Large intestine (tissue), 3 donors: Measurements from ENCODE around the gene RNASE8. TPM values are rescaled to one million over a fixed set of nuclear protein-coding genes. Genes with fewer than 3 reads are reported as not detected.
A peak's percentile ranks its signal among the peaks of the same experiment; 100 is the strongest.

Experiments
- DNase-seq, 2 donors: peaks; one replicate each; pipeline versions ENCODE4 v3.0.0 to v3.0.0-alpha.2; 2013
- H3K27ac ChIP-seq: one replicate; pipeline ENCODE4 v1.5.1; 2013; ENCODE audit warnings: low read length
- H3K27me3 ChIP-seq: 2 replicates; pipeline ENCODE4 v1.6.1; 2013; ENCODE audit warnings: low read length; ENCODE audit not compliant: control insufficient read depth, insufficient read depth
- H3K36me3 ChIP-seq: 2 replicates; pipeline ENCODE4 v1.6.1; 2013; ENCODE audit warnings: low read length; ENCODE audit not compliant: control insufficient read depth, insufficient read depth
- H3K4me1 ChIP-seq: one replicate; pipeline ENCODE4 v1.6.1; 2013; ENCODE audit warnings: low read length; ENCODE audit not compliant: control insufficient read depth, insufficient read depth
- H3K4me3 ChIP-seq: one replicate; pipeline ENCODE4 v1.5.1; 2013; ENCODE audit warnings: low read length
- H3K9me3 ChIP-seq: one replicate; pipeline ENCODE4 v1.6.1; 2013; ENCODE audit warnings: mild to moderate bottlenecking, low read depth, low read length, moderate library complexity; ENCODE audit not compliant: control insufficient read depth
- WGBS: methylation state at CpG from one replicate; pipeline ENCODE4 v1.1.5; 2013; ENCODE audit warnings: low lambda C conversion rate; ENCODE audit not compliant: insufficient coverage; 5-methylcytosine and 5-hydroxymethylcytosine counted together
- polyA plus RNA-seq: library from polyadenylated mRNA; unstranded; fragments of 120-200 nt; gene quantifications from one replicate; pipeline ENCODE4 v1.2.1, GENCODE V29; 2013

Gene RNASE8
- polyA plus RNA-seq, 1 donor, result not detected

DNA sequence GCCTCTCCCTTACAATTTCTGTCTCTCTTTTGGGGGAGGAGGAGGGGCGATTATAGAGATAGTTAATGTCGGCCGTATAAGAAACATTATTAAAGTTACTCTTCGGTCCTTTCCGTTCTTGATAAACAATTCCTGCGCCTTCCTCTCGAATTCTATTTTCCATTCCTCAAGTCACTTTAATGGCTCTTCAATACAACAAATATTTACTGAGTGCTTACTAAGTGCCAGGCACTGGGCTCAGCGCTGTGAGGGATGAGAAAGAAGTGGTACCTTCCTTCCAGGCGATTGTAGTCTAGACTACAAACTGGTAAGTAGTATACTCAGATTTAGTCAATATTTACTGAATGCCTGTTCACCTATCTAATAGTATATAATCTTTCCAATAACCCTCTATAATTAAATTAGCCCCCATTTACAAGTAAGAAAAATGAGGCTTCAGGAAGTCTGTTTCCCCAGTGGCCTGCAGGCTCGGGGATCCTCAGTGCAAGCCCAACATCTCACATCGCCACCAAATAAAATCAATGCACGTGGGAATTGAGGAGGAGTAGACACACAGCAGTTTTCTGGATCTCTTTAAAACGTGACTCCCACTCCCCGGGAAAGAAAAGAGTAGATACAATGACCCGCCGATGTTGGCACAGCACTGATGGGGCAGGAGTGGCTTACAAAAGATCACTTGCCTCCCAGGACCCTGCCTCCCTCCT lies 41.4 kb downstream of the RNASE8 start:
- peak overlapping the region; percentile 98 for H3K27ac ChIP-seq

DNA sequence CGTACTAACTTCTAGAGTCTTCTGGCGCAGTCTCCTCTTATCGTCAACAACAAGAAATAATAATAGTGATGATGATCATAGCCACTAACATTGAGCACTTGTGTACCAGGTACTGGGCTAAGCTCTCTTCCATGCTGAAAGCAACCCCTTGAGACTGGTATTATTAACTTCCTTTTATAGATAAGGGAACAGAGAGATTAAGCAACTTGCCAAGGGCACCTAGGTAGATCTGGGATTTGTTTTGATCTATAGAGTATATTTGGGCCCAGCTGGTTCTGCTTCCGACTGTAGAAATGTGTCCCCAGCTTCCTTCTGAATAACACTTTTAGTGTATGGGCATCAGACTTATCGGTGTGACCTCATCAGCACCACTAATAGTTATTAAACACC lies 42.0 kb downstream of the RNASE8 start:
- H3K36me3 ChIP-seq, result no peaks in the 10 kb centered on the region
- peaks cover 54% of the 10 kb centered on the region for H3K4me1 ChIP-seq
- no CpG with 5 or more reads among the region's 5 CpGs for WGBS
- no peaks in the 10 kb centered on the region for H3K27me3 ChIP-seq
- H3K27ac ChIP-seq, result peak overlapping the region; percentile 98
- peak overlapping the region; percentile 66 for H3K4me3 ChIP-seq
- peak in 1 of 2 donors; percentile 42 for DNase-seq
- no peaks in the 10 kb centered on the region for H3K9me3 ChIP-seq

More for the DNA sequence above, 41.4 kb downstream of the RNASE8 start:
- WGBS, result 0% methylated on average over 4 of the region's 16 CpGs
- Histone ChIP-seq H3K27me3 (no peaks in the 10 kb centered on the region), H3K36me3 (no peaks in the 10 kb centered on the region), H3K4me1 (peaks cover 57% of the 10 kb centered on the region), H3K4me3 (peak overlapping the region; percentile 66), H3K9me3 (no peaks in the 10 kb centered on the region)
- DNase-seq, result no peak

DNA sequence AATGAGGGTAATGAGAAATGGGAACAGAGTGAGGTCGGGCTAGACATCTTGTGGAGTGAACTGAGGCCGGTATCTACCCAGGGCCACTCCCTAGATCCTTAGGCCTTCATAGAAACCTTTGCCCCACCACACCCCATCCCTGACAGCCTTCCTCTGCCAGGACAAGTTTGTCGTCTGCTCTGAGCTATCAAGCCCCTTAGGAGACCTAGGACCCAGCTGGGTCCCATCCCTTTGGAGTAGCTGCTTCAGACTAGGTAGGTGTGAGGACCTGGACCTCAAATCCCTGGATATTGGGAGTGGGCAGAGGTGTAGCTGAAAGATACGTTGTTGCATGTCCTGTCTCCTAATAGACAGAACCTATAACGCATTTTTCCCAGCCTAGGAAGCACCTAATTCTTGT lies 43.3 kb downstream of the RNASE8 start, which contains the start of gene TMEM253:
TMEM253 (plus strand) TSS at position 136 of the 400 bp plus-strand sequence. CDS start 278 bp downstream, outside the sequence.
- Histone ChIP-seq H3K27ac (peak within 1 kb of the TSS; percentile 98), H3K36me3 (no peaks in the 10 kb centered on the region), H3K4me3 (peak within 1 kb of the TSS; percentile 40), H3K27me3 (no peaks in the 10 kb centered on the region), H3K9me3 (no peaks in the 10 kb centered on the region), H3K4me1 (peaks cover 67% of the 10 kb centered on the region)
- peak; percentile 88 to 92 for DNase-seq
- WGBS, result no CpG with 5 or more reads among the region's 5 CpGs

DNA sequence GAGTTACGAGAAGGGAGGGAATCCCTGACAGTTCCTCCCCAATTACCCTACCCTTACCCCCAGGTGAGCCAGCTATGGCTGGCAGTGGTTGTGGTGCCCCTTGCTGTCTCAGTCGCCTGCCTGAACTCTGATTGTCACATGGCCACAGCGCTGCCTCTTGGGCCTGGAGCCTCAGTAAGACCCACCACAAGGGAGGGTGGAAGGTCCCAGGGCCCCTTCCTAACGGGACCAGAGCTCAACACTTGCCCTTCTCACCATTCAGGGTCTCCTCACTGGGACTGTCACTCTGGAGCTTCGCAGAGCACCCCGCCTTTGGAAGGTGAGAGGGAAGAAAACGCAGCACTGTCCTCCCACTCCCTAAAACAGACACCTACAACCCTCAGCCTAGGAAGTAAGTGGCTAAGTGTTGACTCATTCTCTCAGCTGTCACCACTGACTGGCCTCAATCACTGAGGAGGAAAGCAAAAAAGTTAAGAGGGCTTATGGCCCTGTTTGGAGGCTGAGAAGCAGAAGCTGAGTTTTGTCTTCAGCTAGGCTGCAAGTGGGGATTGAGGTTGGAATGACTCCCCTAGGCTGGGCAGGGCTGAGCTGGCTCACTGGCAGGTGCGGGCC lies 44.3 kb downstream of the RNASE8 start:
- Histone ChIP-seq H3K27me3 (no peaks in the 10 kb centered on the region), H3K27ac (peak overlapping the region; percentile 98), H3K4me1 (peaks cover 68% of the 10 kb centered on the region), H3K36me3 (no peaks in the 10 kb centered on the region), H3K4me3 (peak overlapping the region; percentile 40), H3K9me3 (no peaks in the 10 kb centered on the region)
- WGBS, result no CpG with 5 or more reads among the region's 8 CpGs
- DNase-seq, result peak in 1 of 2 donors; percentile 49

DNA sequence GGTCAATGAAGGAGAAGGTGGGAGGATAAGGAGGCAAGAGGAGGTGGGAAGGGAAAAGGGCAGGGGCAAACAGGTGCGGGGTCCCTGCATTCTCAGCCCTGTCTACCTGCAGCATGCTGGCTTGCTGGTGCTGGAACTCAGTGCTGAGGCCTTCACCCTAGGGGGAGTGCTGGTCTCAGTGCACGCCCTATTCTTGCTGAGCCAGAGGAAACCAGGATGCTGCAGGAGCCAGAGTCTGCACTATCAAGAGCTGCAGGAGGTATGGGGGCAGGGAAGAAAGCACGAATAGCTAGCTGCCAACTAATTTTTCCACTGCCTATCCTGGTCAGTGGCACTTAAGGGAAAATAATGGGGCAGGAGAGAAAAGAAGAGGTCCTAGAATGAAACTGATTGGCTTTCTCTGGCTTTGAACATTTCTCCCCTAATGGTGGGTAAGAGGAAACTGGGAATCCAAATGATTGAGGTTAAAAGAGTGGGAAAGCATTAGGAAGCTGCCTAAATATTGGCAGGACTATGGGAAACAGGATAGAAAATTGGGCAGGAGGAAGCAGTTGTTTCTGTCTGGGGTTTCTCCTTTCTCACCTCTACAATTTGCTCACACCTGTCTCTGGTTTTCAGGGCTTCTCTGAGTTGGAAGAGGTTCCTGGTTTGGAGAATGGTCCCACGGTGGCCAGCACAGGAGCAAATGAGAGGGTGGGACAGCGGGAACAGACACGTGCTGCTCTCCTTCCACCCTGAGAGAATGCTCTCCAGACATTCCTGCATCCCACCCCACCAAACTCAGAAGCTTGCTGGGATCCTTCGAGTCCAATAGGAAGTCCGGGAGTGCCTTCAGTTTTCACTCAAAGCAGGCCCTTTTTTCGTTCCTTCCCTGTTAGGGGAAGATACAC lies 45.1 kb downstream of the RNASE8 start:
- Histone ChIP-seq H3K27me3 (no peaks in the 10 kb centered on the region), H3K27ac (peak overlapping the region; percentile 98), H3K4me3 (peak overlapping the region; percentile 63), H3K36me3 (no peaks in the 10 kb centered on the region), H3K9me3 (no peaks in the 10 kb centered on the region), H3K4me1 (peaks cover 70% of the 10 kb centered on the region)
- DNase-seq, result peak; percentile 78 to 81
- 17% methylated on average over 1 of the region's 9 CpGs for WGBS

DNA sequence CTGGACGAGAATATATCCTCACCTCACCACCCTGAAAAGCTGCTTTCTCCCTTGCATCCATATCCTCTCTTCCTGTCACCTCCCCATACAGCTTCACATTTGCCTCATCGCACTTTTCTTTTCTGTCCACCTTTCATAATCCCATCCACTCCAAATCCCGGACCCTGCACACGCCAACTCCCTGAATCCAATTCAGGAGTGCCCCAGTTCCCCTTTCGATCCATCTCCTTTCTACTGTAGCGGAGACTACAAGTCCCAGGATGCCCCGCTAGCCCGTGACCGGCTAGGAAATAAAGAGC lies 45.7 kb downstream of the RNASE8 start:
- DNase-seq, result no peak
- Histone ChIP-seq H3K9me3 (no peaks in the 10 kb centered on the region), H3K4me3 (peak overlapping the region; percentile 63), H3K36me3 (no peaks in the 10 kb centered on the region), H3K27ac (peak overlapping the region; percentile 98), H3K4me1 (peaks cover 70% of the 10 kb centered on the region), H3K27me3 (no peaks in the 10 kb centered on the region)
- 0% methylated on average over 1 of the region's 9 CpGs for WGBS

DNA sequence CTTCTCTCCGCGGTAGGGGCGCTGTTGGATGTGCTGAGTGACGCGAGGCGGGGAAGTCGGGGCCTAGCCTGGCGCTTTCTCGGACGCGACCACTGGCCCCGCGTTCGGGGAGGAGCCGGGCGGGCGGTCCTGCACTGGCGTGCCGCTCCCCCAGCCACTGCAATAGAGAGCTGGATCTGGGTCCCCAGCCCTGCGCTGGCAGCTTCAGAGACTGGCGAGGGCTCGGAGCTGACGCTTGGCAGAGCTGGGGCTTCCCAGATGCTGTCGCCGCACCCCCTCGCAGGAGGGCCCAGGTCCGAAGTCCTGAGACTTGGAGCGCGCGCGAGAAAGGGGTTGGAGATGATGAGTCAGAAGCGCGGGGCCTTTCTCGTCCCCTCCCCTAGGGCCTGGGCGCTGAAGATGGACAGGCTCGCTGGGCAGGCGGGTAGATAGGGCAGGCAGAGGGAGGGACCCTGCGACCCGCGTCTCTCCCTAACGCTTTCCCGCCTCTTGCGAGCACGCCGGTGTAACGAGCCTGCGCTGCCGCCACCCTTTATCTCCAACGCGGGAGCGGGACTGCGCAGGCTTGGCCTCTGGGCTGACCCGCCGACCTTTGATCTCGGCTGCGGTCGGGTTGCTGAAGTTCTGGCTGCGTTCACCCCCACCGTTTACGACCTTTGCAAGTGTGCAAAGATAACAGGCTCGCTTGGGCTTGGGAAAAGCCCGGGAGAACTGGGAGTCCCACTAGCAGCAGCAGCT lies 46.3 kb downstream of the RNASE8 start:
- H3K4me3 ChIP-seq, result peak overlapping the region; percentile 63
- H3K9me3 ChIP-seq, result no peaks in the 10 kb centered on the region
- H3K36me3 ChIP-seq, result no peaks in the 10 kb centered on the region
- DNase-seq, result peak; percentile 96 to 99
- H3K27me3 ChIP-seq, result no peaks in the 10 kb centered on the region
- no CpG with 5 or more reads among the region's 62 CpGs for WGBS
- peak overlapping the region; percentile 98 for H3K27ac ChIP-seq
- peaks cover 70% of the 10 kb centered on the region for H3K4me1 ChIP-seq

DNA sequence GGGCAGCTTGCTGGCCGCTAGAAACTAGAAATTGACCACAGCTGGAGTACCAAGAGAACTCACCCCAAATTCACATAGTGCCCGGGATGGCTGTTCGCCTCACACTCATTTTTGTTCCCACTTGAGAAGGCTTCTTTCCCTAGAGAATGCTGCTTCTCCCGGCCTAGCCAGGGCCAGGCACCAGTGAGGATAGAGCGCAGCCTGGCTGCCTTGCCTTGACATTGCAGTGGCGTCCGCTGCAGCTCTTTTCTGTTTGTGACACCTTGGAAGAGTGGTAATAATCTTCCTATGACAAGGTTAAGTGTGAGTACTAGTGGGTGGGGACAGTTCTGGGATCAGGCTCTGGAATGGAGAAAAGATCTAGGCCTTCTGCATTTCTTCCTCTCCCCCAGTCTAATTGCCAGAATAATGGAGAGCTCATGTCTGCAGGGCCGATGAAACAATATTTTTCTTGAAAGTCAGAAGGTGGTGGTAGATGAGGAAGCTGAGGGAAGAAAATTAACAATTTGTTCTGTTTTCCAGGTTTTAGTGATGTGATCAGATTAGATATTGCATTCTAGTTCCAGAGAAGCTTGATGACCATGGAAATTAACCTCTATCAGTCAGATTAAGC lies 46.9 kb downstream of the RNASE8 start:
- WGBS, result no CpG with 5 or more reads among the region's 8 CpGs
- peaks cover 69% of the 10 kb centered on the region for H3K4me1 ChIP-seq
- no peaks in the 10 kb centered on the region for H3K36me3 ChIP-seq
- H3K27me3 ChIP-seq, result no peaks in the 10 kb centered on the region
- peak overlapping the region; percentile 98 for H3K27ac ChIP-seq
- H3K9me3 ChIP-seq, result no peaks in the 10 kb centered on the region
- H3K4me3 ChIP-seq, result peak overlapping the region; percentile 63
- DNase-seq, result peak in 1 of 2 donors; percentile 87

DNA sequence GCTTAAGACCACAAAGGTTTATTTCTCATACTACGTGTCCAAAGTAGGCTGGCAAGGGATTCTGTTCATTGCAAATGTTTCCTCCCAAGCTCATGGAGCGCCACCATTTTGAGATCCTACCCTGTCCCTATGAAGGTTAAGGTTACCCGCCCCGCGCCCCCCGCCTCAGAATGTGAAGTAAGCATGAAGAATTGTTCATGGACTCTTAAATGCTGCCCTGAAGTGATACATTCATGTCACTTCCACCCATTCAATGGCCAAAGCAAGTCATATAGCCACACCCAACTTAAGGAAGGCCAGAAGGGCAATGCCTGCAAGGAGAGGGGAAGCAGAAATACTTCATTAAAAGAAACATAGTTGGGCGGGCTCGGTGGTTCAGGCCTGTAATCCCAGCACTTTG lies 47.5 kb downstream of the RNASE8 start:
- H3K4me3 ChIP-seq, result no peak overlapping the region
- no CpG with 5 or more reads among the region's 8 CpGs for WGBS
- no peaks in the 10 kb centered on the region for H3K9me3 ChIP-seq
- peaks cover 68% of the 10 kb centered on the region for H3K4me1 ChIP-seq
- peak overlapping the region; percentile 98 for H3K27ac ChIP-seq
- DNase-seq, result no peak
- H3K27me3 ChIP-seq, result no peaks in the 10 kb centered on the region
- H3K36me3 ChIP-seq, result no peaks in the 10 kb centered on the region
